Activated T-cell treated with anti-CD3 and anti-CD28 coated beads for 1 hour (primary cell): ENCODE results near the gene SFT2D2.

ENCODE experiments used
- DNase-seq: peaks from one replicate; pipeline ENCODE4 v3.0.0-alpha.2; 2020; ENCODE audit warnings: low read depth

SFT2D2 gene

GRCh38 chr1:168266644-168267186, 40.9 kb downstream of the SFT2D2 start:
- no peak for DNase-seq

DNA sequence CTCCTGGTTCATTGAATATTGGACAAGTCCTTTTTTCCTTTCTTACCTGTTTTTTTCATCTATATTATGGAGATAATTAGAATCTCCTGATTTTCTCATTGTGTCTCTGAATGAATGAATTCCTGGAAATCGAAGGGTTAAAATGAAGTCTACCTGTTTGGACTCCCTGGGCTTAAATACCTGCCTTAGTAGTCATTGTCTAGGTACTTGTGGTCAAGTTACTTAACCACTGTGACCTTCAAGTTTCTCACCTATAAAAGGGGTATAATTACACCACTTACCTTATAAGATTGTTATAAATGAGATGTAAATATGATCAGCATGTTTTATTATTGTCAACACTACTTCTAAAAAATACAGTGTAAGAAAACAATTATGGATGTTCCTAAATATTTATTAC, 45.8 kb downstream of the SFT2D2 start:
- DNase-seq: no peak

- no peak for DNase-seq
Observed at GRCh38 chr1:168273575-168273974, 47.8 kb downstream of the SFT2D2 start.

GRCh38 chr1:168279253-168279652, 53.4 kb downstream of the SFT2D2 start:
- DNase-seq: no peak

GRCh38 chr1:168280296-168280927, 54.6 kb downstream of the SFT2D2 start, which contains the start of gene TBX19:
TBX19 (plus strand) TSS chr1:168280877; CDS start chr1:168281091, 214 bp downstream.
- DNase-seq: no peak

DNA sequence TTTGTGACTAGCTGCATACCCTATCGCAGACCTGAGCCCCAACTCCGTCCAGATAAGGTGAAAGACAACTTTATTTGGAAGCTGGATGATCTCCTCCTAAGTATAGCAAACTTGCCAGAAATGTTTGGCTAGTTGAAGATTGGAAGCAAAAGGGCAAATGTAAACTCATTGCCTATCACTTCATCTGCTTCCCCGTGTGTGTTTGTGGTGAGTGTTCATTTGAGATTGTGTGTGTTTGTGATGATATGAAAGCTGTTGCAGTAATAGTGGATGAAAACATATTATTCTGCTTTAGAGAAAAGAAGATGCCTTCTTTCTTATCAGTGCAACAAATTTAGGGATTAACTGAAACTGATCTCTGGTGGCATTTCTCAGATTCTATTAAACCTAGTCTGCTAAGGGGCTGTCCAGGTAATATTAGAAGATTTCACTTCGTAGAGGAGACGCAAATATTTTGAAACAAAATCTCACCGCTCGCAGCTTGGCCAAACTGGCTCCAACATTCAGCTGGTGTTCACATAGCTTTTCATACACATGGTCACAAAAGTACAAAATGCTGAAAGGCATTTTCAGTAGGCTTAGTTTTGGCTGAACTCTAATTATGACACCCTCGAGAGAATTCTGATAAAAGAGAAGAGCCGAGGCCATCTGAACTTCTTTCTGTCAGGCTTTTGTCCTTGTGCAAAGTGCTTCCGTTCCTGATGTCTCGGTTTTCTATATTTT, 56.0 kb downstream of the SFT2D2 start:
- no peak for DNase-seq

DNA sequence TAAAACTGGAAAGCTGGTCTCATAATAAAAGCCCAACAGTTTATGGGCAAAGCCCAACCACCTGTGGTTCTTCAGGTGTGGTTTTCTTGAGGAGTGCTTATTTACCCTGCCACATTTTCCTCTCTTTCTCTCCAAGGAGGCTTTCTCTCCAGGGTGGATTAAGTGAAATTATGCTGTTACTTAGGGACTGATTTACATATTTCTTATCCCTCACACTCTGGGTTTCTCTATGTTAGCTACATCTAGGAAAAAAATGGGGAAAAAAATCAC, 59.7 kb downstream of the SFT2D2 start:
- DNase-seq: no peak

- no peak for DNase-seq
Observed at GRCh38 chr1:168285971-168286927, 60.4 kb downstream of the SFT2D2 start.

GRCh38 chr1:168287237-168287664, 61.4 kb downstream of the SFT2D2 start:
- no peak for DNase-seq

- no peak for DNase-seq
Observed at GRCh38 chr1:168288311-168289052, 62.7 kb downstream of the SFT2D2 start.

DNA sequence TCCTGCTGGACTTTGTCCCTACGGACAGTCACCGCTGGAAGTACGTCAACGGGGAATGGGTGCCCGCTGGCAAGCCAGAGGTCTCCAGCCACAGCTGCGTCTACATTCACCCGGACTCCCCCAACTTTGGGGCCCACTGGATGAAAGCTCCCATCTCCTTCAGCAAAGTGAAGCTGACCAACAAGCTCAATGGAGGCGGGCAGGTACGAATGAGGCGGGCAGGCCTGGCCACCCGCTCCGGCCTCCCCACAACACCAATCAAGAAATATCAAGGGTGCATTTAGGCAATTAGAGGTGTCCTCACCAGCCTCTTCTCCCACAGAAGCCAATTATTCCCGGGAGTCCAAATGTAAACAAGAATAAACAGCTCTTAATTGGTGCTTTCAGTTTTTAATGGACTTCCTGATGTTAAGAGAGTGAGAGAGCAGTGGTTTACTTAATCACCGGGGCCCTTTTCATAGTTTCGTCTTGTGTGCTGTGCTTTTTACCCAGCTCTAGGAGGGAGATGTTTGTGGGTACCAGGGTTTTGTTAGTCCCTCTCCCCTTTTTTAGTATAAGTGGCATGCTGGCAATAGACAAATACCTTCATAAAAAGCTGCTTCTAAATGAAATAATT, 65.5 kb downstream of the SFT2D2 start:
- no peak for DNase-seq

DNA sequence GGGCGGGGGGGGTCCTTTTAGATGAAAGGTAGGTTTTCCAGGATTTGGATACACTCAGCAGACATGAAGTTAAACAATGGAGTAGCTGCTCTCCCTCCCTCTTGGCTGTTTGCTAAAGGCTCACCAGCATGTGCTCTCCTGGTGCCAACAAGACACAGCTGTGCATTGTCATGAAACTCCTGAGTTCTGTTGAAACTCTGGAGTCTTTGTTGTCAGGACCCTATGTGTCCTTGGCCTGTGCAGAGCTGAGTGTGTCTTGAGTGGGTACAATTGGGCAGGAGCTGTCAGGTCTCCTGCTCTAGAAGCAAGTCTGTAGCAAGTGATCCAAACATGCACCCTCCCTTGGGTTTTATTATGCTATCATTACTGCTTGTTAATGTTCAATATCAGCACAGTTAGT, 67.6 kb downstream of the SFT2D2 start:
- DNase-seq: no peak

- DNase-seq: no peak
Observed at GRCh38 chr1:168295411-168296114, 69.8 kb downstream of the SFT2D2 start.

DNA sequence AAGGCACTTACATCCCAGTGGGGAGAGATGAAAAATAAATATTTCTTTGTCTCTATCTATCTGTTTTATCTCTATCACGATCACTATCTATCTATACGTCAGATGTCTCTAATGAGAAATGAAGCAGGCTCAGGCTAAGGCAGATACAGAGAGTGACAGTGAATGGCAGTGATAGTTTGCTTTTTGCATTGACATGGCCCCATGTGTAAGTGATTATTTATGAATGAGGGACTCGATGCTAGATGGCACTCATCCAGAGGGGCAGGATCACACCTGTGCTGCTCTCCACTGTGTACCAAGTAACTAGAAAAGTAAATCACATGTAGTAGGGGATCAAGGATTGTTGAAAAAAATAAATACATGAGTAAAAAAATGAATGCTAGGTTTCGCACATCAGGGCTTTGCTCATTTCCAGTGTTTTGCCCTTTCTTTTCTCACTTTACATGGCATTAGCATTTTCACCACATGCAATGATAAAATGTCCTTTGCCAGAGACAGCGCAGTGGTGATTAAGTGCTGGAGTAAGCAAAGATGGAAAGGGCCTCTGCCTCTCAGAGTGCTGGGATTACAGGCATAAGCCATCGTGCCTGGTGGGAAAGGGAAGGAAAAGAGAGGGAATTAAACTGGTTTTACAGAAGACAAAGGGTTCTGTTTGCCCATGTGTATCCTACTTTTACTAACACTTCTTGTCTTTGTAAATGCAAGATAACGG, 71.4 kb downstream of the SFT2D2 start:
- no peak for DNase-seq

GRCh38 chr1:168298446-168298845, 72.6 kb downstream of the SFT2D2 start:
- DNase-seq: no peak

DNA sequence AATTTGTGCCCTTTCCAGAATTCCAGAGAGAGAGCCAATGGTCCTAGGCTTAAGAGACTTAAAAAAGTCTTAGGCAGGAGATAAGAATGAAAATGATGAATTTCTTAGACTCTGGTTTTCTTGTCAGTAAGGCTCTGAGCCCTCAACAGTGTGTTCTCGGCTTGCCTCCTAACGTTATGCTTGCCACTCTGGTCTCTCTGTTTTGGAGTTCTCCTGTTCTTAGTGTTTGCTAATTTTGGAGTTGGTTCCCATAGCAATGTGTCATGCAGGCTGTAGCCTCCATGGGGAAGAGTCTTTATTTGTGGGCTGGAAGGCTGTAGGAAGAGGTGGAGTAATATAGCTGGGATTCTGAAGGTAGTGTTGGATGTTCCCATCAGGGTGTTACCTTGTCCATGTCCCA, 74.8 kb downstream of the SFT2D2 start:
- no peak for DNase-seq

GRCh38 chr1:168301664-168302320, 76.0 kb downstream of the SFT2D2 start:
- DNase-seq: no peak
